Measurements from ENCODE around the gene KDM4C.

KDM4C gene

DNA sequence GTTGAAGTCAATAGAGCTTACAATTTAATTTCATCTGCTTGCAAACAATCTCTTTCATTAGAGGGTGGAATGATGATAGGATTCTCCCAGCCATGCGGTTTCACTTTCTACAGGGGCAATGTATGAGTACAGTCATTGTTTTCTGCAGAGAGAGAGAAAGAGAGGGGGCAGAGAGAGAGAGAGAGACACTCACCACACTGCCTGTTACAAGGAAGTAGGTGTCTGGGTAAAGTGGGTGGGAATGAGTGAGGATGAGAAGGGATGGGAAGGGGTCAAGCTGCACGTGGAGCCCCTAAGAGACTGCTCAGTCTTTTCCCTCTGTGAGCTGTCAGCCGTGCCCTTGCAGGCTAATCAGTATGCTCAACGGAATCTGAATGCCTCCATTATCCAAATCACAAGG is 454.3 kb downstream of the KDM4C start:
- no peak for DNase-seq (ENCODE audit: low read depth)

DNA sequence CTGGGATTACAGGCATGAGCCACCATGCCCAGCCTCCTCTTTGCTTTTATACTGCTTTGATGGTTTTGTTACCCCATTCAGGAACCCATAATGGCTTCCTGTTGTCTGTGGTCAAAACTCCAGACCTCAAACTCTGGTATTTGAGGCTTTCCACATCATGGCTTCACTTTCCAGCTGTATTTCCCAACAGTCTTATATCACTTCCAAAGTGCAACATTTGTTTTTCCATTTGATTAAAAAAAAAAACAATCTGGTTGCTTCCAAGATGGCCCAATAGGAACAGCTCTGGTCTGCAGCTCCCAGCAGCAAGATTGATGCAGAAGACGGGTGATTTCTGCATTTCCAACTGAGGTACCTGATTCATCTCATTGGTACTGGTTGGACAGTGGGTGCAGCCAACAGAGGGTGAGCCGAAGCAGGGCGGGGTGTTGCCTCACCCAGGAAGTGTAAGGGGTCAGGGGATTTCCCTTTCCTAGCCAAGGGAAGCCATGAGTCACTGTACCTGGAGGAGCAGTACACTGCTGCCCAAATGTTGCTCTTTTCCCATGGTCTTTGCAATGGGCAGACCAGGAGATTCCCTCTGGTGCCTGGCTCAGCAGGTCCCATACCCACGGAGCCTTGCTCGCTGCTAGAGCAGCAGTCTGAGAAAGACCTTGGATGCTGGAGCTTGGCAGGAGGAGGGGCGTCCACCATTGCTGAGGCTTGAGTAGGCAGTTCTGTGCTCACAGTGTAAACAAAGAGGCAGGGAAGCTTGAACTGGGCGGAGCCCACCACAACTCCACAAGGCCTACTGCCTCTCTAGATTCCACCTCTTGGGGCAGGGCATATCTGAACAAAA is 458.4 kb downstream of the KDM4C start:
- DNase-seq (ENCODE audit: low read depth): no peak

DNA sequence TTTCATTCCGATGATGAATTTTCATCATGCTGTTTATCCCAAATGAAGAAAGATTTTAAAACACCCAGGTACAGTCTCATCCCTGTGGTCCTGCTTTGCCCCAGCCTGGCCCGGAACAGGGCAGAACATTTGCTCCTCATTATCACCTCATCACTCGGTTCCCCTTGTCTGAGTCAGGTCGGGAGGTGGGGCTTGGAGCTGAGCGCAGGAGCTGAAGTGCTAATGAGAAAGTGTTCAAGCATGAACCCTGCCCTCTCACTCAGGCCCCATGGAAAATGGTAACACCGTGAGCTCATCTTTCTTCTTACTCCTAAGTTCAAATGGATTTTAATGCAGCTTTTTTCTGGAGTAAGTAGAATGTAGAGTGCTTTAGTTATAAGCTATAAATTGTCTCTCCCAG is 466.2 kb downstream of the KDM4C start:
- DNase-seq (ENCODE audit: low read depth): no peak

All from GM04504 (cell line).